Left ventricle myocardium inferior (tissue), 1 donor: ENCODE data around the gene KLHL29. TPM values are rescaled to one million over a fixed set of nuclear protein-coding genes. Genes with fewer than 3 reads are reported as not detected.

ENCODE experiments used
- DNase-seq: peaks from one replicate; pipeline ENCODE4 v3.0.0-alpha.2; 2020
- H3K27ac ChIP-seq: fragments of 200-600 bp; replicated peaks from 2 replicates; pipeline ENCODE4 v1.8.0; 2021
- H3K27me3 ChIP-seq: fragments of 200-600 bp; 2 replicates; pipeline ENCODE4 v1.8.0; 2021; ENCODE audit warnings: low read depth
- H3K36me3 ChIP-seq: fragments of 200-600 bp; 2 replicates; pipeline ENCODE4 v1.8.0; 2021
- H3K4me1 ChIP-seq: fragments of 200-600 bp; 2 replicates; pipeline ENCODE4 v1.8.0; 2021
- H3K4me3 ChIP-seq: fragments of 200-600 bp; 2 replicates; pipeline ENCODE4 v1.8.0; 2021; ENCODE audit warnings: mild to moderate bottlenecking, moderate library complexity
- H3K9me3 ChIP-seq: fragments of 200-600 bp; replicated peaks from 2 replicates; pipeline ENCODE4 v1.8.0; 2021
- CTCF ChIP-seq: fragments of 200-600 bp; IDR thresholded peaks from 2 replicates; pipeline ENCODE4 v1.8.0; 2021; ENCODE audit warnings: antibody characterized with exemption, mild to moderate bottlenecking, borderline replicate concordance
- intact Hi-C: fragments of 100-400 bp; cut with micrococcal nuclease; formaldehyde crosslinking; loops from one replicate; pipeline ENCODE4 v1.11.0; 2022
- total RNA-seq: library from RNA; stranded (reverse); fragmentation: NEBNext Ultra II Directional; extraction: Animal tissue kit (Norgen Biotek cat#: 25700); gene quantifications from one replicate; pipeline ENCODE4 v1.2.1, GENCODE V29; 2021
- donor health status: DM: no; HTN: yes; CAD: no; lungs with severe emphysema.

The KLHL29 gene
- total RNA-seq, 1 donor from 2014 or later: 1.1 TPM

DNA sequence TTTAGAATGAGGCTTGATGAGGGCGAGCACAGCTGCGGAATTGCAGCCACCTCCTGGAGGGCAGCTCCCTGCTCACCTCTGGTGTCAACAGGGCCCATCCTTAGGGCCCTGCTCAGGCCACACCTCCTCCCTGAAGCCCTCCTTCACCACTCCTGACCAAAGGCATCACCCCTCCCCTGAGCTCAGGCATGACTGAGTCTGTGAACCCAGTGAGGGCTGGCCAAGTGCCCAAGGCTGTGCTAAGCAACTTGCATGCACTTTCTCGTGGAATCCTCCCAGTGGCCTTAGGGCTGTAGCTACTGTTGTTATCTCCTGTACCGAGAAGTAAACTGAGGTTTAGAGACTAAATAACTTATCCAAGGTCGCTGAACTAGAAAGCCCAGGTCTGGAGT is 101.7 kb downstream of the KLHL29 start:
- Histone ChIP-seq H3K27ac (no peak overlapping the region), H3K9me3 (no peaks in the 10 kb centered on the region), H3K4me1 (peaks cover 3% of the 10 kb centered on the region), H3K4me3 (no peak overlapping the region), H3K27me3 (peaks cover 57% of the 10 kb centered on the region), H3K36me3 (no peaks in the 10 kb centered on the region)
- DNase-seq: peak; percentile 53
- no peak for TF ChIP-seq CTCF
- intact Hi-C loops: no loop called here

DNA sequence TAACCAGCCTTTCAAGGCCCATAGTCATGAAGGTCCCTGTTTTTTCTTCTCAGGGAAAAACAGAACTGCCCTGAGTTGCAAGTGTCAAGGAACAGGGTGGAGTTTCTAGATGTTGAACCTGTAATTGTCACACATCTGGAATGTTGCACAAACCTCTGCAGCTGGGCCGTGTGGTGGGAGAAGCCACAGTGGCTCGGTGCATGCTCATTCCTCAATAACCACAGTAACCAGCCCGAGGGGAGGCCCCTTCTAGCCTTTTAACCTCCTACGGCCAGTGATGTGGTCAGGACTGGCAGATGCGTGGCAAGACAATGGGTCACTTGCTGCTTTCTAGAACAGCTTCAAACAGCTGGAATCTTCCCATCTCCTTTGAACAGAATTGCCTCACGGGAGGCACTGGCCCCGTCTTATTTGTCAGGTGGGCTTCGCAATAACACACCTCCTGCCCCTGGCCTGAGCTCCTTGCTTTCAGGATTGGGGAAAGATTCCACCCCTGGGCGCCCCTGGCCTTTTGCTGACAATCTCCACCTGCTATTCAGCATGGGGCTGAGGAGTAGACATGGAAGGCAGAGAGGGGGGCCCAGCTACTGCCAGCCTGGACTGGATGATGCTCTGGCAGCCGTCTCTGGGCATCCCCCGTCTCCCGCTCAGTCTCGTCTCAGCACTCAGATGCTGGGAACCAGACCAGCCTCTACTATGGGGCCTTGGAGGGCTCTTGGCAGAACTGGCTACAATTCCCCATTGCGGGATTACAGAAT is 102.9 kb downstream of the KLHL29 start:
- Histone ChIP-seq H3K9me3 (no peaks in the 10 kb centered on the region), H3K36me3 (no peaks in the 10 kb centered on the region), H3K4me3 (no peak overlapping the region), H3K27me3 (peaks cover 54% of the 10 kb centered on the region), H3K4me1 (peaks cover 3% of the 10 kb centered on the region), H3K27ac (no peak overlapping the region)
- intact Hi-C loops: no loop called here
- no peak for DNase-seq
- TF ChIP-seq CTCF: no peak

DNA sequence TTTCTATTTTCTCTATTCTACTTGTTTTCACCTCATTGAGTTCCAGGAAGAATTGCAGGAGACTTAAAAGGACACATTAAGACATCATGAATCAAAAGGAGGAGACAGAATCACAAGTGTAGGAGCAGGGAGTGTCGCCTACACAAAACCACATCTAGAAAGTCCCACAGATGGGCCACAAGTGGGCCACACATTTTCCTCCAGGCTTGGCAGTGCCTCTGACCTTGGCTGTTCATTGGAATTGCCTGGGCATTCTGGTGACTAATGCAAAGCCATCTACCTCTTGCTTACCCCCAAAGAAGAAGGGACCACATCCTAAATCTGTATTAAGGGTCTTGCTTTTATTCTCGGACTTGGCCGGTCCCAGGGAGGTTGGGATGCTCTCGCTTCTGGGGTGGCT is 103.6 kb downstream of the KLHL29 start:
- no peaks in the 10 kb centered on the region for H3K36me3 ChIP-seq
- no peak for DNase-seq
- no peaks in the 10 kb centered on the region for H3K9me3 ChIP-seq
- peaks cover 3% of the 10 kb centered on the region for H3K4me1 ChIP-seq
- no peak overlapping the region for H3K27ac ChIP-seq
- no peak for TF ChIP-seq CTCF
- intact Hi-C loops: no loop called here
- H3K27me3 ChIP-seq: peaks cover 53% of the 10 kb centered on the region
- no peak overlapping the region for H3K4me3 ChIP-seq

- no peak for TF ChIP-seq CTCF
- Histone ChIP-seq H3K36me3 (no peaks in the 10 kb centered on the region), H3K4me1 (peaks cover 3% of the 10 kb centered on the region), H3K9me3 (no peaks in the 10 kb centered on the region), H3K4me3 (no peak overlapping the region), H3K27ac (no peak overlapping the region), H3K27me3 (peaks cover 49% of the 10 kb centered on the region)
- DNase-seq: no peak
- intact Hi-C loops: no loop called here
Measured at GRCh38 chr2:23489471-23490322, 104.7 kb downstream of the KLHL29 start.

DNA sequence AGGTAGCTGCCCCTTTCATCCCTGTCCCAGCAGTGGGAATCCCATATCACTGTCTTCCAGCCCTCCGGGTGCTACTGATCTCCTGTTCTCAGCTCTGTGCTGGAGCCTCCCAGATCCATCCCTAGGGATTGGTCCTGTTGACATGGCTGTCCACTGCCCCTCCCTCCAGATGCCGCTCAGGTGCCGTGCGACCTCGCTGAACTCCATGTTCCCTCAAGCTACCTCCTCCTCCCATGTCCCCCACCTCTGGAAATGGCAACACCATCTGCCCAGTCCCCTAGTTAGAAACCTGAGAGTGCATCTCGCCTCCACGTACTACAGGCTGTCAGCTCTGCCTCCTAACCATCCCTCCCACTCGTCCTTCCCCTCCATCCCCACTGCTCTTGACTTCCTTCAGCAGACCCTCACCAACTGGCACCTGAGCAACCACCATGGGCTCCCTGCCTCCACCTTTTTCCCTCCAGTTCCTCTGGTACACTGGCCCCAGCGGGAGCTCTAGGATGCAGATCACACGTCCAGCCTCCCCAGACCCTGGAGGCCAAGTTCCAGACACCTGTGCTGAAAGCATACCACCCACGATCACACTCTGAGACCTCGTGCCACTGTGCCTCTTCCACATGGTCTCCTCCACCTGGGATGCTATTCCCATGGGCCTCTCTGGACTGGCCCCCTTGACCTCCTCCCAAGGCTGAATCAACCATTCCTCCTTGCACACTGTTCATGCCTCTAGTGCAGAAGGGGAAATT is 106.8 kb downstream of the KLHL29 start:
- intact Hi-C loops: no loop called here
- Histone ChIP-seq H3K4me3 (no peak overlapping the region), H3K9me3 (no peaks in the 10 kb centered on the region), H3K36me3 (no peaks in the 10 kb centered on the region), H3K4me1 (peaks cover 5% of the 10 kb centered on the region), H3K27me3 (peaks cover 50% of the 10 kb centered on the region), H3K27ac (no peak overlapping the region)
- no peak for TF ChIP-seq CTCF
- no peak for DNase-seq
